HL-60 (cell line): ENCODE data around the gene CMTM5.

Source experiments
- DNase-seq, 2 experiments: peaks; one replicate each; pipeline ENCODE4 v3.0.0-alpha.2; 2010 to 2020; ENCODE audit warnings: low read depth in 1 of 2, low spot score in 1 of 2
- H3K27ac ChIP-seq: fragments of 250-450 bp; sonication (Bioruptor Pico); replicated peaks from 2 replicates; pipeline ENCODE4 v1.5.1; 2020; ENCODE audit warnings: mild to moderate bottlenecking, moderate library complexity
- H3K27me3 ChIP-seq: fragments of 250-450 bp; sonication (Bioruptor Pico); 2 replicates; pipeline ENCODE4 v1.5.1; 2021; ENCODE audit warnings: mild to moderate bottlenecking, moderate library complexity; ENCODE audit not compliant: insufficient read depth, poor library complexity, severe bottlenecking
- H3K4me3 ChIP-seq: replicated peaks from 2 replicates; pipeline ENCODE4 v1.5.1; 2011; ENCODE audit warnings: mild to moderate bottlenecking, control low read depth, low read length; ENCODE audit not compliant: insufficient read depth
- CTCF ChIP-seq: IDR thresholded peaks from one replicate; pipeline ENCODE4 v1.5.1; 2011; ENCODE audit warnings: low read length, control low read depth, inconsistent platforms; ENCODE audit not compliant: insufficient read depth
- GABPA ChIP-seq: IDR thresholded peaks from 2 replicates; pipeline ENCODE4 v1.6.1; 2012; ENCODE audit warnings: low read depth
- POLR2AphosphoS5 ChIP-seq: IDR thresholded peaks from 2 replicates; pipeline ENCODE4 v1.6.1; 2012; ENCODE audit warnings: low read depth
- REST ChIP-seq: IDR thresholded peaks from 2 replicates; pipeline ENCODE4 v1.6.1; 2012; ENCODE audit warnings: low read depth; ENCODE audit not compliant: insufficient replicate concordance
- SPI1 ChIP-seq: IDR thresholded peaks from 2 replicates; pipeline ENCODE4 v1.6.1; 2012; ENCODE audit warnings: low read depth, mild to moderate bottlenecking, borderline replicate concordance

The CMTM5 gene

GRCh38 chr14:23353433-23353780 is 23.4 kb upstream of the CMTM5 start:
- no peak overlapping the region for H3K27ac ChIP-seq
- H3K27me3 ChIP-seq = peaks cover 46% of the 10 kb centered on the region
- no peak for DNase-seq
- no peak overlapping the region for H3K4me3 ChIP-seq
- no peak for TF ChIP-seq REST
- no peak for TF ChIP-seq SPI1
- TF ChIP-seq CTCF = no peak
- TF ChIP-seq POLR2AphosphoS5 = no peak
- no peak for TF ChIP-seq GABPA

- DNase-seq = no peak
- TF ChIP-seq POLR2AphosphoS5 (no peak), REST (no peak), SPI1 (no peak), CTCF (no peak), GABPA (no peak)
- peaks cover 46% of the 10 kb centered on the region for H3K27me3 ChIP-seq
- H3K27ac ChIP-seq = no peak overlapping the region
- no peak overlapping the region for H3K4me3 ChIP-seq
These were observed 21.9 kb upstream of the CMTM5 start for GRCh38 chr14:23354990-23355389.

- no peak overlapping the region for H3K27ac ChIP-seq
These were observed 20.9 kb upstream of the CMTM5 start for GRCh38 chr14:23355871-23356435.

More at GRCh38 chr14:23355871-23356435, 20.9 kb upstream of the CMTM5 start:
- no peak for DNase-seq
- H3K27me3 ChIP-seq = peaks cover 44% of the 10 kb centered on the region
- no peak overlapping the region for H3K4me3 ChIP-seq
- TF ChIP-seq CTCF = no peak
- TF ChIP-seq SPI1 = no peak
- no peak for TF ChIP-seq REST
- TF ChIP-seq GABPA = no peak
- no peak for TF ChIP-seq POLR2AphosphoS5
